ENCODE data around the gene NRG2.

The NRG2 gene

DNA sequence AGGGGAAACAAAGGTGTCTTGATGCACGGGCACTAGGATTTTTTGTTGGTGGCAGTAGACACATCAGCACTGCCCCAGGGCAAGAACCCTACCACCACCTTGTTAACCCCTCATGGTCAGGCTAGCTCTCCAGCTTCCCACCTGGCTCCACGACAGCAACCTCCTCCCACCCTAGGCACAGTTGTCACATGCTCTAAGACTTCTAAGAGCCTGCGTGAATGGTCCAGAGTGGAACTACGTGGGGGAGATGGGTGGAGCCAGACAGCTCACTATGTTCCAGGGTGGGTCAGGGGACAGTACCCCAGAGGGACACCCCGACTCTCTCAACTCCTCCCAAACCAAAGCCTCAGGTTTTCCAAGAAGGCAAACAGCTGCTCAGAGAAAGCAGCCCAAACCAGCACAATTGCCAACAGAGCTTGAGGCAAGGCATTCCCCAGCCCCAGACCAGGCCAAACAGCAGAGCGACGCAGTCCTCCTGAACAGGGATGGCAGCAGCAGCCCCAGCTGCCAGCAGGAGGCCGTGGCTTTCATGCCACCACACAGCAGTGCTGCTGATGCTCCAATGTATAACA lies 78.0 kb downstream of the NRG2 start:
- no peak for DNase-seq

DNA sequence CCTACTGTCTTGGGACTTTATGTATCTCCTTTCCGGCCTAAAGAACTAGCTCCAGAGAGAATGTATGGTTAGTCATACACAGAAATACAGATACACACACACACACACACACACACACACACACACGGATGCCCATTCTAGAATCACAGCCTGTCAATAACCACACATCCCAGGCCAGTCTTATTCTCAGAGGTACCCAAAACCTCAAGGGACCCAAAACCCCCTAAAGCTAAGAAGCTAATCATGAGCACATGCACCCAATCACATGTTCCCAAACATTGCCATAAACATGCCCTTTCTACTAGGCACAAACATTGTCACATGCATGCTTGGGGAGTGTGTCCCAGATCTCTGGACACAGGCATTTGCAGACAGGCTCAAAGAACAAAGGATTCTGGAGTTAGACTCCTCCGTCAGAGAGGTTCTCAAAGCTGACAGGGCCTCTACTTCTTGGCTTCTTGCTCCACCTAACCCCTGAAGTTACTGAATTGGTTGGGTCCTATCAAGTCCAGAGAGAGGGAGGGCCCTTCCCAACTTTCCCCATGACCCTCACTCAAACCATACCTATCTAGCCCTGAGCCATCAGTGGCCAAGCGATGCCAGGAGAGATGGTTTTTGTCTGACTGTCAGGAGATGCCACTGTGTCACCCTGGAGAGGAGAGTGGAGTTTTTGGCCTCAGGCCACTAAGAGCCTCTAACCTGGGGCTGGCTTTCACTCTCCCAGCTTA lies 78.7 kb downstream of the NRG2 start:
- DNase-seq = no peak

DNA sequence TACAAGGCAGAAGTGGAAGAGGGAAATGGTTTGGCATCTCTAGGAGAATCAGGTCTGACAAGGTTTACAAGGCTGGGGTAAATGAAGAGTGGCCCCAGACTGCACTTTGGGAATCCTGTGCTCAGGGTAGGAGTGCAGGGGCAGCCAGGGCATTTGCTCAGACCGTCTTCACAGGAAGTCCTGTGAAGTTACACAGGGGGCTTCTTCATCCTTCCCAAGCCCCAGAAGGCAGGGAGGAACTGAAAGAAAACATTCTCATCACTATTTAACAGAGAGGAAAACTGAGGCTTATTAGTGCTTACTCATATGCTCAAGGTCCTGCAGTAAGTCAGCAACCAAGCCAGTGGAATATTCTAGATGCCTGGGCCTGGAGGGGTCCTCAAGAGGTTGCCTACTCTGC lies 80.7 kb downstream of the NRG2 start:
- DNase-seq = no peak

DNA sequence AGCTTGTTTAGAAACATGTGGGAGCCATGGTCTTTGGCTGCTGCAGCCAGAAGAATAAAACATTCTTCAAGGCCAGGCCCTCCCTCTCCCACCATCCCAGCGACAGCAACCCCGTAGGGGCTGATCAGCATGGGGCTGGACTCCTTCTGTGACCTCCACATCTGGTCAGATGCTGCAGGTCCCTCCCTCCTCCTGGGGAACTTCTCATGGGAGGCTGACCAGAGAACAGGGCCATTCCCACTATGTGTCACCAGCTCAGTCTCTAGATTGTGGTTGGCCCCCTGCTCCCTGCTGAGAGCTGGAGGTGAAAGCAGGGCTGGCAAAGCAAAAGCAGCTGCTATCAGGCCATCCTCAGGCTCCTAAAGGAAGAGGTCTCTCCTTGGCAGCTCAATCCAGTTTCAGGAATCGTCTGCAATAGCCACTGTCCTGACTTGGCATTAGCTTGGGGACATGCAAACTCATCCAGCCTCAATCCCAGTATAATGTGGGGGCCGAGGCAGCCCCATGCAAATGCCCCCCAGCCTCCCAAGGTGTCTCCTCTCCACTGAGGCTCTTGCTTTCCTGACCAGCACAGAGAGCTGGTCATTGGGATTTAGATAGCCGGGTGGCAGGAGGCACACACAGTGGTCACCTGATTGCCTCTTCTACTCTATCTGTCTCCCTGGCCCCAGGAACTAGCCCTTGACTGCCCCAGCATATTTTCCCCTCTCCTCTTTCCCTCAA lies 81.5 kb downstream of the NRG2 start:
- DNase-seq = no peak

DNA sequence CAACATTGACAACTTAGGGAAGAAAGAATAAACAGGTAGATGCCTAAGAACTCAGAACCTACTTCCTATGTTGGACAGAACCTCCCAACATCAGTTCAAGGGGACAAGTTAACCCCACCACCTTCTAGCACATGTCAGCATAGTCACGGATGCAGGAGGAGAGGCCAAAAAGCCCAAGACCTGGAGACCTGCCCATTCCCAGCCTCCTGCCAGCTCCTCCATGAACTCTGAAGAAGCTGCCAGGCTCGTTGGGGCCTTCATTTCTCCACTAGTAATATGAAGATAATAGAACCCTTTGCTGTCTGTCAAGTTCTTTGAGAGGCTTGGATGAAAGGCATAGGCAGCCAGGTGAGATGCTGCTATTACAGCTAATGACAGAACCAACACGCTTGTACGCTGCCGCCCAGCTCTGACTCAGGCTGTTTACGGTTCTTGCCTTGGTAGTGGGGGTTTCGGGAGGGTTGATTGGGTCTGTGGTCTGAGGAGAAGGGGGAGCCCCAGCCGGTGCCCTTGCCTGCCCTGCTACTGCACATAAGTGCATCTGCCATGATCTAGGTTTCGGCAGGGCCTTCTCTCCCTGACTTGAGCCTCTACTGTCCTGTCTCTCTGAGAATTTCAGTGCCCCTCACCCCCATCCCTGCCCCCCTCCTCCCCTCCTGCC lies 82.2 kb downstream of the NRG2 start:
- no peak for DNase-seq

DNA sequence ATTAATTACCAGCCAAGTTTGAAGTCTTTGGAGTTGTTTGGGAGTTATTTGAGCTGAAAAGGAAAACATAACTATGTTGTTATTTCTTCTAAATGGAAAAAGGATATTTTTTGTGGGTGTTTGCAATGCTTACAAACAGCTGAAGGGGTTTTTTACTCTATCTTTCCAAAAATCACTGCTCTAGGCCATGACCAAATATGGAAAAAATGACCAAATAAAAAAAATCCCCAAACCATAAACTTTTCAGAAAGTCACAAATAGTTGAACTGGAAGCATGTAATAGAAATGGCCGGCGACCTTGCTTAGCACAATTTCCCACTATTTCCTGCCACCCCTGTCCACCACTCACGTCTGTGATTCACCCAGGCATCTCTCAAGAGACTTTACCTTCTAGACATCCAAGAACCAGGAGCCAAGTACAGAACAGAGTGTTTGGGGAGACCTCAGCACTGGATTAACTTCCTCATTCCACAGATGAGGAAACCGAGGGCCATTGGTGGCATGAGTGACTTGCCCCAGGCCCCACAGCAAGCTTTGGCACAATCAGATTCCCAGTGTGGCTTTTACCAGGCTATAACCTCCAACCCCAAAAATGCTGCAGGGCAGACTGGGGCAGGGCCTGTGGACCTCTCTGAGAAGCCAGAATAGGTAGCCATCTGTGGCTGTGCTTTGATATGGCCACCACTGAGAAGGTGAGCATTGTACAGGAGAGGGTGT lies 84.5 kb downstream of the NRG2 start:
- DNase-seq = no peak

DNA sequence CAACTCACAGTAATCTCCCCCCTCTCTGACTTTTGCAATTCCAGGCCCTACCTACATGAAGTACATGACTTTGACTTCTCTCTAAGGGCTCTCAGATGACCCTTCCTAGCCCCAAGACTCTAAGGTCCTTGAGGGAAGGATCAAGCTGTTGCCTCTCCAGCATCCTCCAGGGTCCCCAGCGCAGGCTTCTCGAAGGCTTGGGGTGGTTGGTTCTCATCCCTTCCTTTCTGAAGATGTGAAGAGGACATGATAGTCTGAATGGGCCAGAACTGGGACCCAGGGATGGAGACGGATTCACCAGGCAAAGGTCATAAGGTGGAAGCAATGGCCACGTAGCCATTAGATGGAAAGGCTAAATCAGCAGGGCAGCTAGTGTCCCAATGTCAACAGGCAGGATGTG lies 86.8 kb downstream of the NRG2 start:
- DNase-seq = no peak

DNA sequence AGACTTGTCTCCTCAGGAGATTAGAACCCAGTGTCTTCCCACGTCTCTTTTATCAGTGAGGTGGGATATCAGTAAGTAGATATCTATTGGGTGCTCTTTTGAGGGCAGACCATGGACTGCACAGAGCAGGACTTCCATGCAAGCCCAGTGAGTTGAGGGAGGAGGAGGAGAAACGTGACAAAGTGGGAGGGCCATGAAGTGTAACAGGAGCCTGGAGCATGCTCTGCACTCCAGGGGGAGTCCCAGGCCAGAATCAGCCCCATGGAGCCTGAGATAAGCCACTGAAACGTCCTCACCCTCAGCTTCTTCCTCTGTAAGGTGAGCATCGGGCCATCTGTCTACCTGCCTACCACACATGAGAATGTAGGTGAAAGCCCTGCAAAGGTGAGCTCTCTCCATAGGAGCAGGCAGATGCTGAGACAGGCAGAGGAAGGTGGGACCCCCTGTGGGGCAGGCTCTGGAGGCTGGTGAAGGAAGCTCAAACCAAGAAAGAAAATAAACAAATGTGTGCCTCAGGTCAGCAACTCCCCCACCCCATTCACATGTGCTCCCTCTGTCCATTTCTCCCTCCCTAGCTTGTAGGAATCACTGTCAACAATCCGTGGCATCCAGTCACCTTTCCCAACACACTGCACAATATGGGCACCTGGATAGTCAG lies 87.4 kb downstream of the NRG2 start:
- no peak for DNase-seq

DNA sequence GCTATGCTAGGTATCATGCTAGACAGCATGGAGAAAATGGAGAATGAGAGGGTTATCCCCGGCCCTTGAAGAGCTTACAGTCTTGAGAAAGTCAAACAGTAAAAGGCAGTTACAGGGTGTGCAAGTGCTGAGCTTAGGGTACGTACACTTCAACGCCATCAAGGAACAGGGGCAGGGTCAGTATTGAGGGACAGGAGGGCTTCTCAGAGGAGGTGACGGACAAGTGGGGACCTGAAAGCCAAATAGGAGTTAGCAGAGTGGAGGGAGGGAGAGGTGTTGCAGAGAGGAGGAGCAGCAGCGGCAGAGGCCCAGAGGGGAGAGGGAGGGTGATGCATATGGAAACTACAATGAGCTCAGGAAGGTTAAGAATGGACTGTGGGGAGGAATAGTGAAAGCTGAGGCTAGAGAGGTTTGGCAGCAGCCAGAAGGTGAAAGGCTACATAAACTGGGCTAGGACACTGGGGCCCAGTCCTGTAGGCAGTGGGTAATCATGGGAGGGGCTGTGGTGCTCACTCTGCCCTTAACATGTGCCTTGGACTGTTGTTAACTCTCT lies 88.0 kb downstream of the NRG2 start:
- DNase-seq = no peak

DNA sequence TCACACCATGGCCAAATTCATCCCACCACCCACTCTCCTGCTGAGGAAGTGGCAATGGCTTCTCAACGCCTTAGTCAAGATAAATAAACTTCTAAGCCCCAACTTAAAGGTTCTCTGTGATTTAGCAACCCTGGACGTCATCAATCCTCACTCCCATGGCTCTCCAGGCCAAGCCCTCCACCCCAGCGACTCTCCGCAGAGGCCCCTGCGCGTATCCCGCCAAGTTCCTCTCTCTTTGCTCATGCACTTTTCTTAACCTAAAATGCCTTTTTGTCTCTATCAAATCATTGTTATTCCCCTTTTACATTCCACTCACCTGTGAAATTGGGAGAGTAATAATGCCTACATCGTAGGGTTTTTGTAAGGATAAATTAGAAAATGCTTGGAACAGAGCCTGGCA lies 88.6 kb downstream of the NRG2 start:
- DNase-seq = no peak

DNA sequence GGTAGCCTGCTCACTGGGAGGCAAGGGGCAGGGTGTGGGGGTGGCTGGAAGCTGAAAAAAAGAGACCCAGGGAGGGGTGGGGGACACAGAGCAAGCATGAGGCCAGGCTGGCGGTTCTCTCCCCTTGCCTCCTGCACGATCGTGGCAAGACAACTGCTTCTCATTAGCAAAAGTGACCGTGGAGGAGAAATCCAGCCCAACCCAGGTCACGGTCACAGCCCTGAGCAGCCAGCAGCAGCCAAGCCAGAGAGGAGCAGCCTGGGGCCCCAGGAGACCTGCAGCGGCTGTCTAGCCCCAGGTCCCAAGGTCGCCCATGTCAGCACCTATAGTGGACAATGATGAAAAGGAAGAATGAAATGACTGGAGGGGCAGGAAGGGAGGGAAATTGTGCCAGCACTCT lies 89.1 kb downstream of the NRG2 start:
- no peak for DNase-seq

DNA sequence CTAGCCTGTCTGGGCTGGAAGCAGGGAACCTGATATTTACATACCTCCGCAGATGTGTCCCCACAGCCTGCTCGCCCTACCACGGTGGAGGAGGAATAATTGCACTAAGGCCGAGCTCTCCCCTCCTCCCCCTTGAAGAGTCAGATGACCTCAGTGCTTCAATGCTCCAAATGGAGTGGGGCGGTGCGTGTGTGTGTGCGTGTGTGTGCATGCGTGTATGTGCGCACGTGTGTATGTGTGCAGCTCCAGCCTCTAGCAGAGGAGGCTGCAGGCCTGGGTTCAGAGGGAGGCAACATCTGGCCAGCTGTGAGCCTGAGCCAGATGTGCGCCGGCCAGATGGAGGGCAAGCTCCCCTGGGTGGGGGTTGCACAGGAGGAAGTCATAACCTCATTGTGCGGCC lies 90.5 kb downstream of the NRG2 start:
- DNase-seq = no peak

DNA sequence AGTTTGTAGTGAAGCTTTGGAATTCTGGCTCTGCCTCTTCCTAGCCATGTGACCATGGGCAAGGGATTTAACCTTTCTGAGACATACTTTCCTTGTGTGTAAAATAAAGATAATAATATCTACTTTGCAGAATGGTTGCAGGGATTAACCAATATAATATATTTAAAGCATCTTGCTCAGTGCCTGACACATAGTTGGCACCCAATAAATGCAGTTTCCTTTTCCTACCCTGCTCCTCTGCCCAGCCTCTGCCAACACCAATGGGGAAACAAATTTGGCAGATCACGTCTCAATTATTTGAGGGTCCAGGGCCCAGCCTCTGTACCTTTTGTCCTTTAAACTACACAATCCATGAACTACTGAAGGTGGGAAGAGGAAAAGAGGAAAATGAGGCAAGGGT lies 91.1 kb downstream of the NRG2 start:
- DNase-seq = no peak

DNA sequence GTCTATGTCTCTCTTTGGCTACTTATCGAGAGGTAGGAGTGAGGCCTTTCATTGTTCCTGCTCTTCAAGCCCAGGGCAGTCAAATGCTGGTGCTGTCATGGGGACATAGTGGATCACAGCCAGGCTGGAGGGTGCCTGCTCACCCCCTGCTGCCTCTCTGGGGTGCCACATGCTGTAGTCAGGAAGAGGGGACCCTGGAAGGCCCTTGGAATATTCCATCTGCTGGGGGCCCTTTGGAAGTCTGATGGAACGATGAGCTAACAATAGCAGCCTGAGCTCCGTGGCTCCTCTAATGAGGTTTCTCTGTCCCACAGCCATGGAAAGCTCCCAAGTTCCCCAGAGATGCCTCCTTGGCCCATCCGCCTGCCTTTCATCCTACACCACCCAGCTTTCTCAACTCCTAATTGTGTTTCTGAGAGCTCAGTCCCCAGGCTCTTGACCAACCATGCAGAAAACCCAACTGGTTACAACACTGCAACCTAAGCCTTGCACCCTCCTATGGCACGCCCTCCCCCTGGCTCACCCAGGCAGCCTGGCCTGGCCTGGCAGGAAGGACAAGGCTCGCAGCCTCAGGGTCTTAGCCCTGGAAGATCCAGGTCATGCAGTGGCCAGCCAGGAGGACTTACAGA lies 91.7 kb downstream of the NRG2 start:
- no peak for DNase-seq

DNA sequence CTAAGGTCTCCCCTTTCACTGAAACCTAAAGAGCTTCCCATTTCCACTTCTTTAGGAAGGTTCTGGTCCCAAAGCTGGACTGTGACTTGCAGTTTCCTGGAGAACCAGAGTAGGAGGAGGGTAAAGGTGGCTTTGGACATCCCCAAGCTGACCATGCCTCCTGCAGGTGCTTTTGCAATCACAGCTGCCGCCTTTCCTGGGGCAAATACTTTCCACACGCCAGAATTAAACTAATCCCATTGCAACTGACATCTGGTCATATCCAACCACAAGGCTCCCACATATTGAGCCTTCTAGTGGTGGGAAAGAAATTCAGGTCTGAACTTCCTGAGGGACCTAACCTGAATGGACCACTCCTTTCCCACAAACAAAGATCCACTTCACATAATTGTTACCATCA lies 92.7 kb downstream of the NRG2 start:
- no peak for DNase-seq

DNA sequence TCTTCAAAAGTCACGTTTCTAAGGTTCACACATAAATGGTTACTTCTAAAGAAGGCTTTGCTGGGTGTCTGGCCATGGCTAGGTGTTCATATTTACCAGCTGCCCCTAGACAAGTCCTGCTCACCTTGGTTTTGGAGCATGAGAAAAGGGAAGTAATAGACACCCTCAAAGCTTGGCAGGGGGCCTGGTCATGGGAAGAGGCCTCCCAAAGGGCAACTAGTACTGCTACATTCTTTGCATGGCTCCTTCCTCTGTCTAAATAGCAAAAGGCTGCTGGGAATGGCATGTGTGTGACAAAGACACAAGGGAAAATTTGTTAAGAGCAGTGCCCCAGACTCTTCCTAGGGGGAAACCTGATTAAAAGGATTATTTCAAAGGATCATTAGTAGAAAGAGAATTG lies 93.4 kb downstream of the NRG2 start:
- no peak for DNase-seq

DNA sequence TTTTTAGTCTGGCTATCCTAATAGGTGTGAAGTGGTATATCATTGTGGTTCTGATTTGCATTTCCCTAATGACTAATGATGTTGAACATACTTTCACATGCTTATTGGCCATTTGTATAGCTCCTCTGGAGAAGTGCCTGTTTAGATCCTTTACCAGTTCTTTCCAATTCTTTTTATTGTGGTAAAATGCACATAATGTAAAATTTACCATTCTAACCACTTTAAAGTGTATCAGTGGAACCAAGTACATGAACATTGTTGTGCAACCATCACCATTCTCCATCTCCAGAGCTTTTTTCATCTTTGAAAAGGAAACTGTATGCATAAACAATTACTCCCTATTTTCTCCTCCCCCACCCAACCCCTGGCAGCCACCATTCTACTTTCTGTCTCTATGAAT lies 95.4 kb downstream of the NRG2 start:
- no peak for DNase-seq

DNA sequence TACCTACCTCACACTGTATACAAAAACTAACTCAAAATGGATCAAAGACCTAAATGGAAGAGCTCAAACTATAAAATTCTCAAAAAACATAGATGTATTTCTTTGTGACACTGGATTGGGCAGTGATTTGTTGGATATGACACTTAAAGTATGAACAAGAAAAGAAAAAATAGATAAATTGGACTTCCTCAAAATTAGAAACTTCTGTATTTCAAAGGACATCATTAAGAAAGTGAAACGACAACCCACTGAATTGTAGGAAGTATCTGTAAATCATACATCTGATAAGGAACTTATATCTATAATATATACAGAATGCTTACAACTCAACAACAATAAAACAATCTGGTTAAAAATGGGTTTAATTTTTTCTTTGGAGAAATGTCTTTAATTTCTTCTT lies 96.7 kb downstream of the NRG2 start:
- DNase-seq = no peak

DNA sequence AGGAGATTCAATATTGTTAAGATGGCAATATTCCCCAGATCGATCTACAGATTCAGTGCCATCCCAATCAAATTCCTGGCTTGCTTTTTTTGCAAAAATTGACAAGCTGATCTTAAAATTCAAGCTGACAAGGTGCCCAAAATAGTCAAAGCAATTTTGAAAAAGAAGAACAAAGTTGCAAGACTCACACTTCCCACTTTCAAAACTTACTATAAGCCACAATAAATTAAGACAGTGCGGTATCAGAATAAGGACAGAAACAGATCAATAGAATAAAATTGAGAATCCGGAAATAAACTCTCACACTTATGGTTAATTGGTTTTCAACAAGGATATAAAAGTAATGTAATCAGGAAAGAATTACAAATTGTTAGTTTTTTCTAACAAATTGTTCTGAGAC lies 97.1 kb downstream of the NRG2 start:
- no peak for DNase-seq

DNA sequence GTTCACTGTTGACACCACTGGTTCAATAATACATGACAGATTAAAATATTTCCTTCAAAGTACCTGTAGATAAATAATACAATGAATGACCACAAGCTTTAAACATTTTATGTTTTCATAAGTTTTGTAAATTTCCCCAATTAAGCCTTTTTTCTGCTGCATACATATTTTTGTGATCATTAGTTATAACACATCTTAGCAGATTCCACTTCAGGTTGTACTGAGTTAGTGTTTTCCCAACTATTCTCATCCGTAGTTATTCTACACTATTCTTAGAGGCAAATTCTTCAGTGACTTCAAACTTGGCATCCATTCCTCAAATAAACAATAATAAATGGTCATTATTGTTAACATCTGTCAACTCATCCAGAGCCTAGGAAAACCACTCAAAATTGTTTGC lies 100.9 kb downstream of the NRG2 start:
- no peak for DNase-seq

DNA sequence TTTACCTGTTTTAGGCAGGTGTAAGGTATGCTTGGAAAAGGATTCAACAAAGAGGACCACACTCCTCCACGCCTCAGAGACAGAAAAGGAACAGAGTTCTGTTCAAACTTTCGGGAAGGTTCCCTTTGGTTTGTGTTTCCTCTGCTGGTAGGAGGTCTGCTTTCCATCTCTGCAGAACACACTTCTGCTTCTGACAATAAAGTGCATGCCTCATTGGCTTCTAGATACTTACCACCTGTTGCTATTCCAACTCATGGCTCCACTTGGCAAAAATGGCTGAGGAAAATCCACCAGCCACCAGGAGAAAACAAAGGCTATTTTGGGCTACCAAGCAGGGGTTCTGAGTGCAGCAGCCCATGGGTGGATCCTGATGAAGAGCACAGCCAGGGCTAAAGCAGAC lies 112.7 kb downstream of the NRG2 start:
- no peak for DNase-seq

All from right forelimb (tissue), 1 donor.